ENCODE measurements around the gene TIAM1.

DNA sequence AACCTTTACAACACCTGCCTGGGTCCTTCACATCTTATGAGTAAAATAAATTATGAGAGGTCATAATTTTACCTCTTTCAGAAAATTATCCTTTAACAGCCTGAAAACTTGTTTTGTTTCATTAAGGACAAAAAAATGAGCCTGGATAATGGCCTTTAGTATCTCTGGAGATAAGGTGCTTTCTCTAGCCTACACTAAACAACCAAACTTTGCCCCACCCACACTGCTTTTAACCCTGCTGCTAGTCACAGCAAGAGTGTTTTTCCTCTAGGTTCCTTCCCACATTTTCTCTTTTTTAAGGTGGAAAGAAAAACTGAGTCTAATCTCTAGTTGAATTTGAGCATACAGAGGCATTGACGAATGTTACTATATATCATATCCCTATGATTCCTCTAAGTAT lies 204.0 kb downstream of the TIAM1 start:
- TF ChIP-seq CTCF (IDR thresholded peaks at IDR 0.05) (no peak), ETV6 (CRISPR knock-in tag; IDR thresholded peaks at IDR 0.05) (no peak), CREB1 (CRISPR knock-in tag; IDR thresholded peaks at IDR 0.05) (no peak), MAX (CRISPR knock-in tag; IDR thresholded peaks at IDR 0.05) (no peak)
- TF ChIP-seq, protein P1, sequence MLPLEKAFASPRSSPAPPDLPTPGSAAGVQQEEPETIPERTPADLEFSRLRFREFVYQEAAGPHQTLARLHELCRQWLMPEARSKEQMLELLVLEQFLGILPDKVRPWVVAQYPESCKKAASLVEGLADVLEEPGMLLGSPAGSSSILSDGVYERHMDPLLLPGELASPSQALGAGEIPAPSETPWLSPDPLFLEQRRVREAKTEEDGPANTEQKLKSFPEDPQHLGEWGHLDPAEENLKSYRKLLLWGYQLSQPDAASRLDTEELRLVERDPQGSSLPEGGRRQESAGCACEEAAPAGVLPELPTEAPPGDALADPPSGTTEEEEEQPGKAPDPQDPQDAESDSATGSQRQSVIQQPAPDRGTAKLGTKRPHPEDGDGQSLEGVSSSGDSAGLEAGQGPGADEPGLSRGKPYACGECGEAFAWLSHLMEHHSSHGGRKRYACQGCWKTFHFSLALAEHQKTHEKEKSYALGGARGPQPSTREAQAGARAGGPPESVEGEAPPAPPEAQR (CRISPR knock-in tag; IDR thresholded peaks at IDR 0.05): no peak

Data from WTC11 (cell line).